VCaP (cell line): ENCODE data around the gene HS1BP3.
A peak's percentile ranks its signal among the peaks of the same experiment; 100 is the strongest.

ENCODE experiments used
- H3K27ac ChIP-seq: fragments of 450-650 bp; 2 replicates; pipeline ENCODE4 v1.5.1; 2017
- TF ChIP-seq, protein P1 (sequence below): fragments of 450-650 bp; conservative IDR thresholded peaks from 2 replicates; pipeline ENCODE4 v1.5.1; 2017; ENCODE audit warnings: mild to moderate bottlenecking, moderate library complexity

Gene HS1BP3

DNA sequence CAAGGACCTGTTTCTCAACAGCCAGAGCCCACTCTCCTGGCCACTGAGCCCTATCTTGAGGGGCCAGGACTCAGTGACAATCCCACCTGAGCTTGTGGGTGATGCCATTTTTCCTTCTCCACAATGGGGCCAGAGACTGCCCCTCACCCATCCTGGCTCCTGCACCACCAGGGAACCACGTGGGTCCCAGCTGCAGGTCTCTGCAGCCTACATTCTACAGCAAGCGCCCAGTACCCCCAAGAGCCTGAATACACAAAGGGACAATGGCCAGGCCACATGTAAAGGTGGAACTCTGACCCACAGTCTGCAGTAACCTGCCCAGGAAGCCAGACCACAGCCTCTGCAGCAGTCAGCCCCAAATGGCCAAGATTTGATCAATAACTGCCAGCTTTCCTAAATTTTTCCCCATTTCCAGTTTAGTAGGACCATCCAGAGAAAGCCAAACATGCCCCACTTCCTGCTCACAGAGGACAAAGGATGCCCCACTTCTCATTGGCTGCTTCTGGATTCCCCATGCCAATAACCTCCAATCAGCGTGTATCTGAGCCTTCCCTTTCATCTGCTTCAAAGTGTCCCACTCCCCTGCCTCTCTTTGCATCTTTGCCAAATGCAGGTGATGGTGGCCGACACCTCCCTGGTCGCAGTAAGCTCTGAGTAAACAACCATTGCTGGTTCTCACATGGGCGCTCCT lies 19.1 kb downstream of the HS1BP3 start:
- no peak overlapping the region for H3K27ac ChIP-seq
- TF ChIP-seq, protein P1, sequence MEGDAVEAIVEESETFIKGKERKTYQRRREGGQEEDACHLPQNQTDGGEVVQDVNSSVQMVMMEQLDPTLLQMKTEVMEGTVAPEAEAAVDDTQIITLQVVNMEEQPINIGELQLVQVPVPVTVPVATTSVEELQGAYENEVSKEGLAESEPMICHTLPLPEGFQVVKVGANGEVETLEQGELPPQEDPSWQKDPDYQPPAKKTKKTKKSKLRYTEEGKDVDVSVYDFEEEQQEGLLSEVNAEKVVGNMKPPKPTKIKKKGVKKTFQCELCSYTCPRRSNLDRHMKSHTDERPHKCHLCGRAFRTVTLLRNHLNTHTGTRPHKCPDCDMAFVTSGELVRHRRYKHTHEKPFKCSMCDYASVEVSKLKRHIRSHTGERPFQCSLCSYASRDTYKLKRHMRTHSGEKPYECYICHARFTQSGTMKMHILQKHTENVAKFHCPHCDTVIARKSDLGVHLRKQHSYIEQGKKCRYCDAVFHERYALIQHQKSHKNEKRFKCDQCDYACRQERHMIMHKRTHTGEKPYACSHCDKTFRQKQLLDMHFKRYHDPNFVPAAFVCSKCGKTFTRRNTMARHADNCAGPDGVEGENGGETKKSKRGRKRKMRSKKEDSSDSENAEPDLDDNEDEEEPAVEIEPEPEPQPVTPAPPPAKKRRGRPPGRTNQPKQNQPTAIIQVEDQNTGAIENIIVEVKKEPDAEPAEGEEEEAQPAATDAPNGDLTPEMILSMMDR, result no peak

DNA sequence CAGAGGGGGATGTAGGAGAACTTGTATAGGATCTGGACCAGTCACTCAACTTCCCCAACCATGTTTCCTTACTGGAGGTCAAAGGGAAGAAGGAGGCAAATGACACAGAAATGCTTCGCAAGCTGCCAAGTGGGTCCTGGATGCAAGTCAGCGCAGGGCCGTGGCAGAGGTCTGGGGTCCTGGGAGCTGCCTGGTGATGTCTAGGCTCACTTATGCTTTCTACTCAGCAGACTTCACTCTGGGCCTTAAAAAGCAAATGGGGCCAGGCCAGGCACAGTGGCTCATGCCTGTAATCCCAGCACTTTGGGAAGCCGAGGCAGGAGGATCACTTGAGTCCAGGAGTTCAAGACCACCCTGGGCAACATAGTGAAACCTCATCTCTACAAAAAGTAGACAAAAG lies 19.9 kb downstream of the HS1BP3 start:
- TF ChIP-seq, protein P1, result no peak
- H3K27ac ChIP-seq, result no peak overlapping the region

DNA sequence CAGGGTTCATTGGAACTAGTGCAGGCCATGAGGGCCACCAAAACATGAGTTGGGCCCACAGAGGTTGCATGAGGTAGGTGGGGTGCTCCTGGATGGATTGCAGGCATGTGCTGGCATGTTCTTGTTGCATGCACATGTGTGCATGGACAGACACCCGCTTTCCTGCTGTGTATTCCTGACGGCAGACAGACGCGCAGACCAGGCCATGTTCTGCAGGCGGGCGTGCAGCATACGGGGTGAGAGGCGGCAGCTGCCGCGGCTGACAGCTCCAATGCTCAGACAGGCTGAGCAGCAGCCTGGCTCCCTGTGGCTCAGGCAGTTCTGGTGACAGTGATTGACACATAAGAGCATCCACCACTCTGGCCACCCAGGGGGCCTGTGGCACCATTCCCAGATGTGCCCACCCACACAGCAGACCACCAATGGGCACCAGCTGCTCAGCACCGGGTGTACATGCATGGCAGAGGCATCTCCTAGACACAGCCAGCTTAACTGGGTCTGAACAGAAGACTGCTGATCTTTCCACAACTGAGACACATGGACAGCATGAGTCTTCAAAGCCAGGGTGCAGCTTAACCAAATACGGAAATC lies 21.2 kb downstream of the HS1BP3 start:
- TF ChIP-seq, protein P1, result no peak

DNA sequence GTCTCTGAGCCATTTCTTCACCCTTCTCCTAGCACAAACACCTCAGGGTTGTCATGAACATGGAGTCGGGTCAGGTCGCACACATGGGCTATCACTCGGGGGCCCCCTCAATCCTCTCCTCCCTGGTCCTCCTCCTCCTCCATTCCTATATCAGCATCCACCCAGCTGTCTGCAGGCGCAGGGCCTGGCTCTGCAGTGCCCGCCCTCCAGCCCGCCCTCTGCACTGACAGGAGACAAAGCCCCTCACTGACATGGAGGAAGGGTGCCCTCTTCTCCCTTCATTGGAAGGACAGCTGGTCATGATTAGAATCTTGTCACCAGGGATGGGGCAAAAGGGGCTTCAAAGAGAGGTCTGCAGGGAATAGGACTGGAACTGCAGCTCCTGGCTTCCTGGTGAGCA lies 21.7 kb downstream of the HS1BP3 start:
- no peak overlapping the region for H3K27ac ChIP-seq
- TF ChIP-seq, protein P1, result no peak

More for the DNA sequence above, 21.2 kb downstream of the HS1BP3 start:
- no peak overlapping the region for H3K27ac ChIP-seq

DNA sequence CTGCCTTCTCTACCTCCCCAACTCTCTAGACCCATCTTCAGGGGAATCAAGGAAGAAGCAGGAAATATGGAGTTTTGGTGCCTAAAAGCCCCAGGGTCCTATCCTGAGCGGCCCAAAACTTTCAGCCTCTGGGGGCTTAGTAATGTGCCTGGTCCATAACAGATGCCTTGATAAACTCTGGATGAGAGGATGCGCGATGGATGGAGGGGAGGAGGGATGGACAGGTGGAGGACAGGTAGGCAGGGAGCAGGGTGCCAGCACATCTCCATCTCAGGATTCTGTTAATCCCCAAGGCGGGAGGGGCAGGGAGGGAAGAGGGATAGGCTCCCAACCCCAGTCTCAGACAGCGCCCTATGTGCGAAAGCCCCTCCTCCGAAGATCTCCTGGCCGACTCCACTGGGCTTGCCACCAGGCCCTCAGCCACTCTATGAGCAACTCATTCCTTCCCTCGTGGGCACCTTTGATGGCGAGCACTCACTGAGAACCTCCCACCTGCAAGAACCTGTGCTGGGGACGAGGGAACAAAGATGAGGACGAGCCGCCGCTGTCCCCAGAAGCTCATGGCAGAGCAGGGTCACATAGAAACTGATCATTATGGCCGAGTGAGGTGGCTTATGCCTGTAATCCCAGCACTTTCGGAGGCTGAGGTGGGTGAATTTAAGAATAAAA lies 23.1 kb downstream of the HS1BP3 start:
- TF ChIP-seq, protein P1, result no peak
- no peak overlapping the region for H3K27ac ChIP-seq

DNA sequence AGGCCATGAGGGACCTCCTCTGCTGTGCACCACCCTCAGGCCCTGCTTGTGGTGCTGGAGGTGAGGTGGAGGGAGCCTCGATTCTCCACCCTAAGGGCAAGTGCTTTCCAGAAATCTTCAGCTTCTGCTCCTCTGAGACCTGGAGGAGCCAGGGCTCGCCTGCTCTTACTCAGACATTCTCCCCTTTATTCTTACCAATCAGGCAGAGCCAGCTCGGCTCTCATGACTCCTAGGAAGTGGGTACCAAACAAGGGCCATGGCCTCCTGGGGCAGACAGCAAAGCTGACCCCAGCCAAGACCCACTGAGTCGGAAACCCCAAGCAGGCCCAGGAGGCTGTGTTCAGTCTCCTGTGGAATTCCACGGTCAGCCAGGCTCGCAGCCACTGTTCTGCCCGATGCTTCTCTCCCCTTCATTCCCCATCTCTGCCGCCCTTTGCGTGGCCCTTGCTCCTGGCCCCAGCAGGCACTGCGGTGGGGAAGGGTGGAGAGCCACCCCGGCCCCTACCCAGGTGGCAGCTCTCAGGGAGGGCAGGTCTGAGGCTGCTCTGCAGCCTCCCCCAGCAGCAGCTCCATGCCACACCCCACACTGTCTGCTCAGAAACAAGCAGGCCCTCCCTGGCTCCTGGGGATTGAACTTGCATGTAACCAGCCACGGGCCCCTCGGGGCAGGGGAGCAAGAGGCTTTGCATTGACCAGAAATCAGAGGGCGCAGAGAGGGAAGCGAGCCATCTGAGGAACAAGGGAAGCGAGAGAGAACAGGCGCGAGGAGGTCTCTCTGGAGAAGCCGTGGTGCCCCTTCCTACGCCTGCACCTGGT lies 24.0 kb downstream of the HS1BP3 start:
- TF ChIP-seq, protein P1, result no peak
- H3K27ac ChIP-seq, result peak overlapping the region; percentile 54; the same call in 1 of the 2 replicates

DNA sequence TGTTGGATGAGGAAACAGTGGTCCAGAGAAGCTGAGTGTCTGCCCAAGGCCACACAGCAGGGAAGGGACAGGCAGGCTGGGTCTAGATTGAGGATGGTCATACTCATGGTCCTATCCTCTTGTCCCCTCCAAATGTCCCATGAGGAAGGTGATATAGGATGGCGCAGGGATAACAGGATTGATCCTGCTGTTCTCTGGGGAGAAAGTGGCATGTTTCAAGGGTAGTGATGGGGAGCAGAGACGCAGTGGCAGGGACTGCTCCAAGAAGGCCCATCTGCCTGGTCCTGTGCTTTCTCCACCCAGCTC lies 24.6 kb downstream of the HS1BP3 start:
- H3K27ac ChIP-seq, result peak overlapping the region; percentile 54
- TF ChIP-seq, protein P1, result no peak
